IMR-90 (cell line): ENCODE data around the gene SAXO1. TPM values are rescaled to one million over a fixed set of nuclear protein-coding genes. Genes with fewer than 3 reads are reported as not detected.

Source experiments
- ATAC-seq: fragments of 200-7000 bp; cut with Tn5 transposase; 2 replicates; pipeline ENCODE4 v1.9.1; 2020; ENCODE audit warnings: low read depth, mild to moderate bottlenecking, moderate library complexity
- BruUV-seq: library from RNA; stranded (reverse); fragments of 400-500 nt; replicated peaks from 2 replicates; lab custom pipeline; 2021; lab: Mats Ljungman, UMichigan
- CTCF ChIA-PET: fragments of 300-600 bp; formaldehyde crosslinking; extraction: SDS; loops from one replicate; lab custom pipeline; 2021; ENCODE audit warnings: antibody characterized with exemption; lab: Yijun Ruan, JAX
- POLR2A ChIA-PET: fragments of 300-600 bp; sonication (Branson Sonifier 250); formaldehyde crosslinking; loops from one replicate; lab custom pipeline; 2022; ENCODE audit warnings: antibody characterized with exemption; ENCODE audit not compliant: unreplicated experiment; lab: Charles Lee
- DNase-seq: peaks from one replicate; pipeline ENCODE4 v3.0.0; 2013
- H2AFZ ChIP-seq: replicated peaks from 2 replicates; pipeline ENCODE3; 2013; ENCODE audit warnings: low read length, mild to moderate bottlenecking; ENCODE audit not compliant: poor library complexity
- H2AK5ac ChIP-seq: 2 replicates; pipeline ENCODE4 v1.6.1; 2013; ENCODE audit warnings: low read depth, low read length, inconsistent platforms
- H2AK9ac ChIP-seq: replicated peaks from 2 replicates; pipeline ENCODE3; 2013; ENCODE audit warnings: mild to moderate bottlenecking, low read depth, low read length, moderate library complexity; ENCODE audit not compliant: poor library complexity
- H2BK120ac ChIP-seq: 2 replicates; pipeline ENCODE4 v1.6.1; 2013; ENCODE audit warnings: low read depth, low read length, inconsistent platforms
- H2BK15ac ChIP-seq: 3 replicates; pipeline ENCODE4 v1.6.1; 2013; ENCODE audit warnings: low read depth, low read length, inconsistent platforms
- H2BK20ac ChIP-seq: 2 replicates; pipeline ENCODE4 v1.6.1; 2013; ENCODE audit warnings: low read depth, mild to moderate bottlenecking, inconsistent platforms, low read length, moderate library complexity
- H2BK5ac ChIP-seq: 2 replicates; pipeline ENCODE4 v1.6.1; 2013; ENCODE audit warnings: mild to moderate bottlenecking, low read depth, low read length, inconsistent platforms; ENCODE audit not compliant: poor library complexity, severe bottlenecking
- H3K14ac ChIP-seq: replicated peaks from 2 replicates; pipeline ENCODE4 v1.6.1; 2013; ENCODE audit warnings: low read depth, low read length, inconsistent platforms
- H3K18ac ChIP-seq: 2 replicates; pipeline ENCODE4 v1.6.1; 2013; ENCODE audit warnings: low read depth, low read length, control low read depth
- H3K23ac ChIP-seq: 2 replicates; pipeline ENCODE4 v1.6.1; 2013; ENCODE audit warnings: low read depth, low read length, inconsistent platforms
- H3K27ac ChIP-seq: 2 replicates; pipeline ENCODE4 v1.5.1; 2013; ENCODE audit warnings: mild to moderate bottlenecking, control low read depth, low read length; ENCODE audit not compliant: insufficient read depth
- H3K27me3 ChIP-seq: 2 replicates; pipeline ENCODE4 v1.6.1; 2013; ENCODE audit warnings: low read length; ENCODE audit not compliant: control insufficient read depth, insufficient read depth
- H3K36me3 ChIP-seq: 2 replicates; pipeline ENCODE4 v1.6.1; 2013; ENCODE audit warnings: low read length, mixed read lengths; ENCODE audit not compliant: control insufficient read depth, insufficient read depth
- H3K4ac ChIP-seq: 2 replicates; pipeline ENCODE4 v1.6.1; 2013; ENCODE audit warnings: low read depth, low read length, inconsistent platforms
- H3K4me1 ChIP-seq: 2 replicates; pipeline ENCODE4 v1.6.1; 2013; ENCODE audit warnings: low read length, mixed read lengths; ENCODE audit not compliant: control insufficient read depth, insufficient read depth
- H3K4me2 ChIP-seq: 2 replicates; pipeline ENCODE4 v1.6.1; 2013; ENCODE audit warnings: low read depth, mild to moderate bottlenecking, control low read depth, low read length, moderate library complexity
- H3K4me3 ChIP-seq: 2 replicates; pipeline ENCODE4 v1.5.1; 2013; ENCODE audit warnings: low read depth, mild to moderate bottlenecking, control low read depth, low read length, moderate library complexity; ENCODE audit not compliant: insufficient read depth
- H3K56ac ChIP-seq: 2 replicates; pipeline ENCODE4 v1.6.1; 2013; ENCODE audit warnings: low read length, inconsistent platforms; ENCODE audit not compliant: insufficient read depth; ENCODE audit errors: extremely low read depth
- H3K79me1 ChIP-seq, 2 experiments: 2 replicates each; pipeline ENCODE4 v1.6.1; 2013; ENCODE audit warnings: low read length in 2 of 2, inconsistent platforms in 1 of 2, low read depth in 1 of 2
- H3K9ac ChIP-seq: 2 replicates; pipeline ENCODE4 v1.6.1; 2013; ENCODE audit warnings: low read depth, low read length, control low read depth
- H3K9me1 ChIP-seq: 2 replicates; pipeline ENCODE4 v1.6.1; 2013; ENCODE audit warnings: low read length, inconsistent platforms; ENCODE audit not compliant: insufficient read depth
- H3K9me3 ChIP-seq: 2 replicates; pipeline ENCODE4 v1.6.1; 2013; ENCODE audit warnings: low read length; ENCODE audit not compliant: control insufficient read depth, insufficient read depth
- H4K20me1 ChIP-seq: 2 replicates; pipeline ENCODE4 v1.6.1; 2013; ENCODE audit warnings: low read length, inconsistent platforms; ENCODE audit not compliant: insufficient read depth
- H4K5ac ChIP-seq: 2 replicates; pipeline ENCODE4 v1.6.1; 2013; ENCODE audit warnings: mild to moderate bottlenecking, low read depth, low read length, control low read depth
- H4K8ac ChIP-seq, 2 experiments: 2 replicates each; pipeline ENCODE4 v1.6.1; 2013; ENCODE audit warnings: low read depth in 2 of 2, low read length in 2 of 2, control low read depth in 1 of 2, inconsistent platforms in 1 of 2
- H4K91ac ChIP-seq: 2 replicates; pipeline ENCODE4 v1.6.1; 2013; ENCODE audit warnings: low read depth, low read length, inconsistent platforms; ENCODE audit not compliant: insufficient read depth
- BHLHE40 ChIP-seq: fragments of 150-350 bp; IDR thresholded peaks from 2 replicates; pipeline ENCODE4 v1.6.1; 2016; ENCODE audit warnings: mild to moderate bottlenecking, low read depth, low read length
- CEBPB ChIP-seq: IDR thresholded peaks from 2 replicates; pipeline ENCODE4 v1.6.1; 2012; ENCODE audit warnings: low read depth, low read length, improper control_type of control experiment
- CHD1 ChIP-seq: IDR thresholded peaks from 2 replicates; pipeline ENCODE4 v1.6.1; 2012; ENCODE audit warnings: low read depth, low read length, improper control_type of control experiment
- CTCF ChIP-seq: conservative IDR thresholded peaks from 2 replicates; pipeline ENCODE4 v1.5.1; 2012; ENCODE audit warnings: mild to moderate bottlenecking, low read depth, low read length, improper control_type of control experiment
- FOS ChIP-seq: fragments of 150-350 bp; IDR thresholded peaks from 2 replicates; pipeline ENCODE4 v1.6.1; 2016; ENCODE audit warnings: low read depth, low read length
- MAFK ChIP-seq: IDR thresholded peaks from 2 replicates; pipeline ENCODE4 v1.6.1; 2012; ENCODE audit warnings: low read depth, low read length, improper control_type of control experiment
- MAZ ChIP-seq: IDR thresholded peaks from 2 replicates; pipeline ENCODE4 v1.6.1; 2012; ENCODE audit warnings: low read depth, mild to moderate bottlenecking, low read length, improper control_type of control experiment, moderate library complexity, borderline replicate concordance
- MXI1 ChIP-seq: IDR thresholded peaks from 2 replicates; pipeline ENCODE4 v1.6.1; 2012; ENCODE audit warnings: low read depth, mild to moderate bottlenecking, low read length, moderate library complexity, borderline replicate concordance
- NFE2L2 ChIP-seq: fragments of 150-350 bp; IDR thresholded peaks from 2 replicates; pipeline ENCODE4 v1.6.1; 2016; ENCODE audit warnings: low read depth, mild to moderate bottlenecking, low read length
- RAD21 ChIP-seq: IDR thresholded peaks from 2 replicates; pipeline ENCODE4 v1.6.1; 2012; ENCODE audit warnings: low read length, improper control_type of control experiment
- RFX5 ChIP-seq: IDR thresholded peaks from 2 replicates; pipeline ENCODE4 v1.8.0; 2012; ENCODE audit warnings: low read depth, mild to moderate bottlenecking, low read length, moderate library complexity
- SMC3 ChIP-seq: fragments of 150-350 bp; IDR thresholded peaks from 2 replicates; pipeline ENCODE4 v1.6.1; 2016; ENCODE audit warnings: low read depth, mild to moderate bottlenecking, antibody characterized with exemption, low read length, moderate library complexity
- WGBS, 2 experiments: methylation state at CpG; one replicate each; pipeline versions ENCODE4 v1.1.5 to v1.1.7; 2013; ENCODE audit warnings: missing lambda C conversion rate in 2 of 2; ENCODE audit not compliant: insufficient read length in 1 of 2; ENCODE audit errors: extremely low coverage in 2 of 2; 5-methylcytosine and 5-hydroxymethylcytosine counted together
- dilution Hi-C: fragments of 300-500 bp; cut with HindIII; formaldehyde crosslinking; loops from one replicate; pipeline ENCODE4 v1.14.3; 2018; ENCODE audit warnings: low sequenced_read_pairs; ENCODE audit not compliant: unreplicated experiment
- in situ Hi-C: fragments of 300-500 bp; cut with MboI; formaldehyde crosslinking; loops from 3 replicates; pipeline ENCODE4 v1.14.3; 2019; ENCODE audit warnings: low sequenced_read_pairs, inconsistent platforms, mixed read lengths
- intact Hi-C: fragments of 100-400 bp; cut with micrococcal nuclease; formaldehyde crosslinking; loops from 2 replicates; pipeline ENCODE4 v1.10.0; 2022
- polyA plus RNA-seq, 3 experiments: library from polyadenylated mRNA; depleted of rRNA; stranded (reverse); fragments of >200 nt; gene quantifications; 2 replicates each; pipeline ENCODE4 v1.2.3, GENCODE V29; 2012; ENCODE audit warnings: low replicate concordance in 1 of 3
- total RNA-seq: library from RNA; depleted of rRNA; stranded (reverse); fragments of >200 nt; gene quantifications from 2 replicates; pipeline ENCODE4 v1.2.3, GENCODE V29; 2012
- TF ChIP-seq, protein P1 (sequence below): fragments of 150-350 bp; IDR thresholded peaks from 2 replicates; pipeline ENCODE4 v1.6.1; 2017; ENCODE audit warnings: mild to moderate bottlenecking, antibody characterized with exemption, low read length, low read depth
- TF ChIP-seq, protein P2 (sequence below): fragments of 150-350 bp; IDR thresholded peaks from 2 replicates; pipeline ENCODE4 v1.6.1; 2016; ENCODE audit warnings: low read depth, mild to moderate bottlenecking, low read length, moderate library complexity, borderline replicate concordance

SAXO1 gene
- total and polyA plus RNA-seq, 2 of the 4 experiments (the other 2 are of a cell fraction): not detected

- WGBS, 2 experiments: no CpG with 5 or more reads among the region's 1 CpG
These were observed 144.7 kb downstream of the SAXO1 start for GRCh38 chr9:18888290-18888689.

More at GRCh38 chr9:18888290-18888689, 144.7 kb downstream of the SAXO1 start:
- dilution Hi-C loops (no loop called here), intact Hi-C loops (no loop called here), in situ Hi-C loops (no loop called here)
- no peaks in the 10 kb centered on the region for H3K9me1 ChIP-seq
- H2BK15ac ChIP-seq: no peak overlapping the region
- no peak overlapping the region for H3K23ac ChIP-seq
- H2AFZ ChIP-seq: no peak overlapping the region
- no peaks in the 10 kb centered on the region for H4K20me1 ChIP-seq
- H3K27me3 ChIP-seq: no peaks in the 10 kb centered on the region
- H4K8ac ChIP-seq: no peak overlapping the region
- H3K79me1 ChIP-seq: no peaks in the 10 kb centered on the region
- H3K18ac ChIP-seq: no peak overlapping the region
- H3K56ac ChIP-seq: no peak overlapping the region
- H3K9me3 ChIP-seq: no peaks in the 10 kb centered on the region
- H2AK9ac ChIP-seq: no peak overlapping the region
- ChIA-PET POLR2A (no interaction called here), CTCF (no interaction called here)
- H3K4me1 ChIP-seq: no peaks in the 10 kb centered on the region
- no peak overlapping the region for H2BK5ac ChIP-seq
- no peak overlapping the region for H3K27ac ChIP-seq
- no peak overlapping the region for H4K91ac ChIP-seq
- no peak overlapping the region for H2BK20ac ChIP-seq
- no peak for TF ChIP-seq NFE2L2
- TF ChIP-seq CHD1: no peak
- TF ChIP-seq RFX5: no peak
- TF ChIP-seq SMC3: no peak
- TF ChIP-seq, protein P1, sequence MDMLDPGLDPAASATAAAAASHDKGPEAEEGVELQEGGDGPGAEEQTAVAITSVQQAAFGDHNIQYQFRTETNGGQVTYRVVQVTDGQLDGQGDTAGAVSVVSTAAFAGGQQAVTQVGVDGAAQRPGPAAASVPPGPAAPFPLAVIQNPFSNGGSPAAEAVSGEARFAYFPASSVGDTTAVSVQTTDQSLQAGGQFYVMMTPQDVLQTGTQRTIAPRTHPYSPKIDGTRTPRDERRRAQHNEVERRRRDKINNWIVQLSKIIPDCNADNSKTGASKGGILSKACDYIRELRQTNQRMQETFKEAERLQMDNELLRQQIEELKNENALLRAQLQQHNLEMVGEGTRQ: no peak
- no peak for TF ChIP-seq CTCF
- no peak for TF ChIP-seq MXI1
- TF ChIP-seq, protein P2, sequence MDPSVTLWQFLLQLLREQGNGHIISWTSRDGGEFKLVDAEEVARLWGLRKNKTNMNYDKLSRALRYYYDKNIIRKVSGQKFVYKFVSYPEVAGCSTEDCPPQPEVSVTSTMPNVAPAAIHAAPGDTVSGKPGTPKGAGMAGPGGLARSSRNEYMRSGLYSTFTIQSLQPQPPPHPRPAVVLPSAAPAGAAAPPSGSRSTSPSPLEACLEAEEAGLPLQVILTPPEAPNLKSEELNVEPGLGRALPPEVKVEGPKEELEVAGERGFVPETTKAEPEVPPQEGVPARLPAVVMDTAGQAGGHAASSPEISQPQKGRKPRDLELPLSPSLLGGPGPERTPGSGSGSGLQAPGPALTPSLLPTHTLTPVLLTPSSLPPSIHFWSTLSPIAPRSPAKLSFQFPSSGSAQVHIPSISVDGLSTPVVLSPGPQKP: no peak
- no peak for TF ChIP-seq FOS
- TF ChIP-seq CEBPB: no peak
- TF ChIP-seq RAD21: no peak
- no peak for TF ChIP-seq MAFK
- TF ChIP-seq MAZ: no peak
- no peak for TF ChIP-seq BHLHE40
- DNase-seq (peak; percentile 21), ATAC-seq (no peak)
- no peak overlapping the region for H3K4me3 ChIP-seq
- H3K36me3 ChIP-seq: no peaks in the 10 kb centered on the region
- no peak overlapping the region for H3K9ac ChIP-seq
- no peak overlapping the region for H2AK5ac ChIP-seq
- no peak overlapping the region for H2BK120ac ChIP-seq
- no peak overlapping the region for H3K4me2 ChIP-seq
- H3K4ac ChIP-seq: no peak overlapping the region
- H3K14ac ChIP-seq: no peak overlapping the region
- H4K5ac ChIP-seq: no peak overlapping the region
- BruUV-seq: no TSS peak
